ENCODE measurements around the gene MAP4K3. TPM values are rescaled to one million over a fixed set of nuclear protein-coding genes. Genes with fewer than 3 reads are reported as not detected.

Gene MAP4K3
- total RNA-seq, 1 experiment from 2014 or later, result 36.0 TPM

DNA sequence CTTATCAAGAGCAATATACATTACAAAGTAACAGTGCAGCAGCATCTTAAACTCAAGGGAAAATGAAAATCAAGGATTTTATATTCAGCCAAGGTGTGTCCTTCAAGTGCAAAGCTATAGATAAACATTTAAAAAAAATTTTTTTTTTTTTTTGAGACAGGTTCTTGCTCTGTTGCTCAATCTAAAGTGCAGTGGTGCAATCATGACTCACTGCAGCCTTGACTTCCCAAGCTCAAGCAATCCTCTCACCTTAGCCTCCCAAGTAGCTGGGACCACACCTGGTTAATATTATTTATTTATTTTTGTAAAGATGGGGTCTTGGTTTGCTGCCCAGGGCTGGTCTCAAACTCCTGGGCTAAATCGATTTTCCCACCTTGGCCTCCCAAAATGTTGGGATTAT lies 202.3 kb downstream of the MAP4K3 start:
- H3K36me3 Mint-ChIP-seq (ENCODE audit: insufficient read depth, unreplicated experiment), result no peaks in the 10 kb centered on the region
- no TSS peak for BruUV-seq (replicated peaks)
- H3K27me3 Mint-ChIP-seq (ENCODE audit: insufficient read depth, unreplicated experiment), result no peaks in the 10 kb centered on the region
- CTCF ChIA-PET, result interaction anchor here (1.6 kb wide), 1 partner anchor 287 kb away, joined by 4 read pairs; no protein-coding TSS in a partner anchor
- TF ChIP-seq CTCF (IDR thresholded peaks at IDR 0.05; ENCODE audit: unreplicated experiment), result no peak
- no peaks in the 10 kb centered on the region for H3K4me1 Mint-ChIP-seq (ENCODE audit: insufficient read depth, unreplicated experiment)
- intact Hi-C loops (cut with micrococcal nuclease), result no loop called here
- peaks cover 8% of the 10 kb centered on the region for H3K9me3 Mint-ChIP-seq (ENCODE audit: unreplicated experiment)
- DNase-seq (ENCODE audit: unreplicated experiment), result peak; percentile 76
- POLR2A ChIA-PET, result interaction anchor here (0.7 to 1.5 kb wide), 5 partner anchors 18 to 359 kb away, joined by 3 to 5 read pairs (median 4); partner anchors contain the start of genes DHX57 and MORN2
- no peak overlapping the region for H3K27ac Mint-ChIP-seq (ENCODE audit: low read depth, unreplicated experiment)
- H3K4me3 Mint-ChIP-seq (ENCODE audit: unreplicated experiment), result no peak overlapping the region

DNA sequence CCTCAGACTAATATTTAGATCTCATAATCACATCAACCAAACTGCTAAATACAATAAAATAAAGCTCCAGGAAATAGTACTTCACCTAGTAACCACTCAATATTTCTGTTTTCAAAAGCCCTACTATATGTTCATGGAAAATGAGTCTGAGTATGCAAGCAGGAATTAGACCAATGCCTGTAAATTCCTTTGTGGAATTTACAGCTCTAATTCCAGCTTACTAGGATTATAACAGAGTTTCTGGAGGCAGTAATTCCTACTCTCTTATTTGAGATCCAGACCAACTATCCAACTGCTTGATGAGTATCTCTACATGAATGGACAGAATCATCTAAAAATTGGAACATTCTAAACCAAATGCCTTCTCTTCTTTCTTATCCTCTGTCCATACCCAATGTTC lies 204.9 kb downstream of the MAP4K3 start:
- Mint-ChIP-seq H3K4me1 (ENCODE audit: insufficient read depth, unreplicated experiment) (peaks cover 5% of the 10 kb centered on the region), H3K27me3 (ENCODE audit: insufficient read depth, unreplicated experiment) (no peaks in the 10 kb centered on the region), H3K27ac (ENCODE audit: low read depth, unreplicated experiment) (no peak overlapping the region), H3K36me3 (ENCODE audit: insufficient read depth, unreplicated experiment) (no peaks in the 10 kb centered on the region), H3K9me3 (ENCODE audit: unreplicated experiment) (peaks cover 8% of the 10 kb centered on the region), H3K4me3 (ENCODE audit: unreplicated experiment) (no peak overlapping the region)
- intact Hi-C loops (cut with micrococcal nuclease), result no loop called here
- CTCF ChIA-PET, result interaction anchor here (0.6 to 1.7 kb wide), 6 partner anchors 119 to 401 kb away, joined by 3 to 6 read pairs (median 4); no protein-coding TSS in a partner anchor
- POLR2A ChIA-PET, result interaction anchor here (0.7 kb wide), 1 partner anchor 172 kb away, joined by 3 read pairs; no protein-coding TSS in a partner anchor
- DNase-seq (ENCODE audit: unreplicated experiment), result no peak
- no TSS peak for BruUV-seq (replicated peaks)
- no peak for TF ChIP-seq CTCF (IDR thresholded peaks at IDR 0.05; ENCODE audit: unreplicated experiment)

DNA sequence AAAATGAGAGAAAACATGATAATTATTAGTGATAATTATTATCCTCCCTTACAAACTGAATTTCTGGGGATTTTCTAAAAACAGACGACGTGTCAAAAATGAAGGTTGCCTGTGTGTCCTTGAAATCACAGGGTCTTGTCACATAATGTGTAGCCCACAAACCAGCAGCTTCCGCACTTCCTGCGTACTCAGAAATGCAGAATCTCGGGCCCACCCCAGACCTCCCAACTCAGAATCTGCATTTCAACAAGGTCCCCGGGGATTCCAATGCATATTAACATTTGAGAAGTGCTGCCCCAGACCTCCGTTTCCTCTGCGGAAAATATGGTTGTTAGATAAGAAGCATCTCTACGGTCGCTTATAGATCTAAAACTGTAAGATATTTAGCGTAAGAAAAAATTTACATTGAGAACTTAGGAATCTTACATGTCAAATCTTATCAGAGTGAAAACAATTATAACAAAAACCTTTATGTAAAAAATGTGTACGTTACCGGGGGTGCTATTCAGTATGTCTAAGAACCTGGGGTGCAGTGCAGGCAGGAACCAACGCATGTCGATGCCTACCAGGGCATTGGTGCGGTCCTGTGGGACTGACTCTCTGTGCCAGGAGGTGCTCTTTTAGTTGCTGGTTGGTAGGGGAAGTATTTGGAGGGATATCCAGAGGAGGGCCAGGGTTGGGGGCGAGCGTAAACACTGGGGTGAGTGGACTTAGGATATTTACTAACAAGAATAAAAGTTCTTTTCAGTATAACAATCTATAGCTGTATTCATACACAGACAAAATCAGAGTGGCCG lies 208.5 kb downstream of the MAP4K3 start:
- BruUV-seq (replicated peaks), result no TSS peak
- Mint-ChIP-seq H3K36me3 (ENCODE audit: insufficient read depth, unreplicated experiment) (no peaks in the 10 kb centered on the region), H3K27me3 (ENCODE audit: insufficient read depth, unreplicated experiment) (no peaks in the 10 kb centered on the region), H3K27ac (ENCODE audit: low read depth, unreplicated experiment) (no peak overlapping the region), H3K9me3 (ENCODE audit: unreplicated experiment) (no peaks in the 10 kb centered on the region), H3K4me1 (ENCODE audit: insufficient read depth, unreplicated experiment) (peaks cover 5% of the 10 kb centered on the region), H3K4me3 (ENCODE audit: unreplicated experiment) (no peak overlapping the region)
- intact Hi-C loops (cut with micrococcal nuclease), result loop anchor here (1.0 to 5.0 kb wide), 3 partner anchors 108 to 476 kb away; partner anchors contain the start of gene SRSF7
- DNase-seq (ENCODE audit: unreplicated experiment), result no peak
- CTCF ChIA-PET, result interaction anchor here (0.5 to 6.4 kb wide), 50 partner anchors 11 to 663 kb away, joined by 3 to 184 read pairs (median 4); partner anchors contain the start of gene SOS1
- POLR2A ChIA-PET, result interaction anchor here (0.7 to 4.2 kb wide), 8 partner anchors 93 to 172 kb away, joined by 3 to 59 read pairs (median 6); partner anchors contain the start of gene SOS1
- TF ChIP-seq CTCF (IDR thresholded peaks at IDR 0.05; ENCODE audit: unreplicated experiment), result no peak

Data from MCF 10A (cell line).